ENCODE measurements around the gene TESK1.
"Not testable (repeated sequence)": the region's sequence is repeated elsewhere in the genome, so short reads cannot be mapped to it uniquely, and the experiment has no call there.

The TESK1 gene

GRCh38 chr9:35615981-35616680 lies 11.1 kb downstream of the TESK1 start:
- no peak for DNase-seq (ENCODE audit: low read depth)

GRCh38 chr9:35616681-35617459 lies 11.8 kb downstream of the TESK1 start:
- DNase-seq (ENCODE audit: low read depth): peak; percentile 49

GRCh38 chr9:35617548-35617947 lies 12.5 kb downstream of the TESK1 start:
- no peak for DNase-seq (ENCODE audit: low read depth)

GRCh38 chr9:35618325-35618727 lies 13.3 kb downstream of the TESK1 start, which contains the start of gene CD72:
Gene CD72 (minus strand): TSS chr9:35618413. CDS start chr9:35618303, 110 bp downstream.
- no peak for DNase-seq (ENCODE audit: low read depth)

GRCh38 chr9:35618854-35619799 lies 14.1 kb downstream of the TESK1 start:
- DNase-seq (ENCODE audit: low read depth): peak; percentile 27

- no peak for DNase-seq (ENCODE audit: low read depth)
These were observed 14.7 kb downstream of the TESK1 start for GRCh38 chr9:35619800-35620158.

GRCh38 chr9:35627575-35627974 lies 22.5 kb downstream of the TESK1 start:
- no peak for DNase-seq (ENCODE audit: low read depth)

GRCh38 chr9:35628389-35628991 lies 23.4 kb downstream of the TESK1 start:
- DNase-seq (ENCODE audit: low read depth): no peak

- DNase-seq (ENCODE audit: low read depth): no peak
These were observed 24.5 kb downstream of the TESK1 start for GRCh38 chr9:35629597-35629996.

- no peak for DNase-seq (ENCODE audit: low read depth)
These were observed 30.7 kb downstream of the TESK1 start for GRCh38 chr9:35635730-35636129.

- no peak for DNase-seq (ENCODE audit: low read depth)
These were observed 31.2 kb downstream of the TESK1 start for GRCh38 chr9:35636135-35636876.

GRCh38 chr9:35636877-35637246 lies 31.8 kb downstream of the TESK1 start:
- not testable (repeated sequence) for DNase-seq (ENCODE audit: low read depth)

GRCh38 chr9:35637427-35637955 lies 32.4 kb downstream of the TESK1 start:
- not testable (repeated sequence) for DNase-seq (ENCODE audit: low read depth)

- not testable (repeated sequence) for DNase-seq (ENCODE audit: low read depth)
These were observed 33.7 kb downstream of the TESK1 start for GRCh38 chr9:35638751-35639150.

GRCh38 chr9:35639225-35639624 lies 34.2 kb downstream of the TESK1 start:
- not testable (repeated sequence) for DNase-seq (ENCODE audit: low read depth)

GRCh38 chr9:35639631-35640030 lies 34.6 kb downstream of the TESK1 start:
- no peak for DNase-seq (ENCODE audit: low read depth)

GRCh38 chr9:35640431-35640830 lies 35.4 kb downstream of the TESK1 start:
- not testable (repeated sequence) for DNase-seq (ENCODE audit: low read depth)

- DNase-seq (ENCODE audit: low read depth): not testable (repeated sequence)
These were observed 36.4 kb downstream of the TESK1 start for GRCh38 chr9:35641478-35641877.

- DNase-seq (ENCODE audit: low read depth): no peak
These were observed 38.0 kb downstream of the TESK1 start for GRCh38 chr9:35643046-35643445.

GRCh38 chr9:35645736-35646135 lies 40.7 kb downstream of the TESK1 start:
- DNase-seq (ENCODE audit: low read depth): not testable (repeated sequence)

- no peak for DNase-seq (ENCODE audit: low read depth)
These were observed 41.1 kb downstream of the TESK1 start for GRCh38 chr9:35646153-35646532.
